SHP77 treated with DMSO at 0.1 percent for 48 hours (cell line): ENCODE measurements around the gene AMPD1.
A peak's percentile ranks its signal among the peaks of the same experiment; 100 is the strongest.

Experiments
- DNase-seq: peaks from one replicate; lab custom pipeline; 2025; lab: John Stamatoyannopoulos, UW

Gene AMPD1

GRCh38 chr1:114695430-114696058 lies at the start of gene AMPD1:
Gene AMPD1 (minus strand): TSS chr1:114695546. CDS start chr1:114695471, 75 bp downstream.
- DNase-seq, result no peak

- DNase-seq, result no peak
These were observed 46.8 kb upstream of the AMPD1 start for GRCh38 chr1:114741963-114742746.

GRCh38 chr1:114740331-114740730 lies 45.0 kb upstream of the AMPD1 start:
- no peak for DNase-seq

- DNase-seq, result no peak
These were observed 42.0 kb upstream of the AMPD1 start for GRCh38 chr1:114737314-114737849.

- DNase-seq, result no peak
These were observed 40.1 kb upstream of the AMPD1 start for GRCh38 chr1:114735479-114735878.

- no peak for DNase-seq
These were observed 34.4 kb upstream of the AMPD1 start for GRCh38 chr1:114729782-114730181.

- DNase-seq, result no peak
These were observed 33.2 kb upstream of the AMPD1 start for GRCh38 chr1:114728553-114728952.

GRCh38 chr1:114725230-114725629 lies 29.9 kb upstream of the AMPD1 start:
- DNase-seq, result no peak

GRCh38 chr1:114723915-114724314 lies 28.6 kb upstream of the AMPD1 start:
- no peak for DNase-seq

- no peak for DNase-seq
These were observed 28.1 kb upstream of the AMPD1 start for GRCh38 chr1:114723457-114723856.

- no peak for DNase-seq
These were observed 25.1 kb upstream of the AMPD1 start for GRCh38 chr1:114720492-114720891.

GRCh38 chr1:114719424-114719787 lies 24.1 kb upstream of the AMPD1 start:
- no peak for DNase-seq

- no peak for DNase-seq
These were observed 23.5 kb upstream of the AMPD1 start for GRCh38 chr1:114718661-114719423.

- DNase-seq, result peak; percentile 60
These were observed 21.2 kb upstream of the AMPD1 start, which contains the start of gene NRAS for GRCh38 chr1:114716304-114717170. Gene NRAS (minus strand): TSS chr1:114716771. CDS start chr1:114716160, 611 bp downstream.

GRCh38 chr1:114715952-114716303 lies 20.6 kb upstream of the AMPD1 start:
- DNase-seq, result no peak

- DNase-seq, result no peak
These were observed 17.6 kb upstream of the AMPD1 start for GRCh38 chr1:114712977-114713376.

- DNase-seq, result no peak
These were observed 15.0 kb upstream of the AMPD1 start for GRCh38 chr1:114710360-114710759.

GRCh38 chr1:114707604-114708003 lies 12.3 kb upstream of the AMPD1 start:
- DNase-seq, result no peak

GRCh38 chr1:114703242-114703641 lies 7.9 kb upstream of the AMPD1 start:
- DNase-seq, result no peak

- no peak for DNase-seq
These were observed 7.4 kb upstream of the AMPD1 start for GRCh38 chr1:114702737-114703136.

- DNase-seq, result no peak
These were observed 6.6 kb upstream of the AMPD1 start for GRCh38 chr1:114701931-114702330.
